Measurements from ENCODE around the gene AMPD1. TPM values are rescaled to one million over a fixed set of nuclear protein-coding genes. Genes with fewer than 3 reads are reported as not detected.

Gene AMPD1
- total and polyA plus RNA-seq, 2 experiments from 2014 or later = 0.27 TPM; not detected in 1

GRCh38 chr1:114641377-114641776 is 54.0 kb downstream of the AMPD1 start (continued):
- TF ChIP-seq, protein P1, sequence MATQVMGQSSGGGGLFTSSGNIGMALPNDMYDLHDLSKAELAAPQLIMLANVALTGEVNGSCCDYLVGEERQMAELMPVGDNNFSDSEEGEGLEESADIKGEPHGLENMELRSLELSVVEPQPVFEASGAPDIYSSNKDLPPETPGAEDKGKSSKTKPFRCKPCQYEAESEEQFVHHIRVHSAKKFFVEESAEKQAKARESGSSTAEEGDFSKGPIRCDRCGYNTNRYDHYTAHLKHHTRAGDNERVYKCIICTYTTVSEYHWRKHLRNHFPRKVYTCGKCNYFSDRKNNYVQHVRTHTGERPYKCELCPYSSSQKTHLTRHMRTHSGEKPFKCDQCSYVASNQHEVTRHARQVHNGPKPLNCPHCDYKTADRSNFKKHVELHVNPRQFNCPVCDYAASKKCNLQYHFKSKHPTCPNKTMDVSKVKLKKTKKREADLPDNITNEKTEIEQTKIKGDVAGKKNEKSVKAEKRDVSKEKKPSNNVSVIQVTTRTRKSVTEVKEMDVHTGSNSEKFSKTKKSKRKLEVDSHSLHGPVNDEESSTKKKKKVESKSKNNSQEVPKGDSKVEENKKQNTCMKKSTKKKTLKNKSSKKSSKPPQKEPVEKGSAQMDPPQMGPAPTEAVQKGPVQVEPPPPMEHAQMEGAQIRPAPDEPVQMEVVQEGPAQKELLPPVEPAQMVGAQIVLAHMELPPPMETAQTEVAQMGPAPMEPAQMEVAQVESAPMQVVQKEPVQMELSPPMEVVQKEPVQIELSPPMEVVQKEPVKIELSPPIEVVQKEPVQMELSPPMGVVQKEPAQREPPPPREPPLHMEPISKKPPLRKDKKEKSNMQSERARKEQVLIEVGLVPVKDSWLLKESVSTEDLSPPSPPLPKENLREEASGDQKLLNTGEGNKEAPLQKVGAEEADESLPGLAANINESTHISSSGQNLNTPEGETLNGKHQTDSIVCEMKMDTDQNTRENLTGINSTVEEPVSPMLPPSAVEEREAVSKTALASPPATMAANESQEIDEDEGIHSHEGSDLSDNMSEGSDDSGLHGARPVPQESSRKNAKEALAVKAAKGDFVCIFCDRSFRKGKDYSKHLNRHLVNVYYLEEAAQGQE (IDR thresholded peaks at IDR 0.05; ENCODE audit: unreplicated experiment) = no peak
- TF ChIP-seq CREB1 (CRISPR knock-in tag; IDR thresholded peaks at IDR 0.05; ENCODE audit: low read depth) = no peak

DNA sequence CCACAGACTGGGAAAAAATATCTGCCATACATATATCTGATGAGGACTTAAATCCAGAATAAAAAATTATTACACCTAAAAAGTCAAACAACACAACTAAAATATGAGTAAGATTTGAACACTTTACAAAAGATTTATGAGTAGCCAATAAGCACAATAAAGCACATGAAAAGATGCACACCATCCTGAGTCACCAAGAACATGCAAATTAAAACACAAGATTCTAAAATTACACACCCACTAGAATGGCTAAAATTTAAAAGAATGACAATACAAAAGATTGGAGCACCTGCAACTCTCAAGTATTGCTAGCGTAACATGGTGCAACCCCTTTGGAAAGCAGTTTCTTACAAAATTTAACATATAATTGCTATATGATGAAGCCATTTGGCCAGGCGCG is 56.4 kb downstream of the AMPD1 start:
- H2AFZ ChIP-seq = no peak overlapping the region
- H3K4me3 ChIP-seq = no peak overlapping the region
- no peaks in the 10 kb centered on the region for H3K36me3 ChIP-seq (ENCODE audit: insufficient read depth)
- DNase-seq (ENCODE audit: low spot score) (no peak), ATAC-seq (no peak)
- peaks cover 11% of the 10 kb centered on the region for H3K4me1 ChIP-seq (ENCODE audit: insufficient read depth)
- no peaks in the 10 kb centered on the region for H4K20me1 ChIP-seq (replicated peaks; ENCODE audit: insufficient read depth)
- Mint-ChIP-seq H3K36me3 (ENCODE audit: low read depth) (no peaks in the 10 kb centered on the region), H3K27ac (no peak overlapping the region), H3K9me3 (no peaks in the 10 kb centered on the region), H3K4me3 (no peak overlapping the region), H3K4me1 (peaks cover 11% of the 10 kb centered on the region; the same call in 2 of the 3 replicates), H3K27me3 (ENCODE audit: insufficient read depth, low read depth, poor library complexity) (no peaks in the 10 kb centered on the region)
- H3K27ac ChIP-seq (ENCODE audit: low read depth) = no peak overlapping the region
- H3K9me2 ChIP-seq (ENCODE audit: insufficient read depth) = no peaks in the 10 kb centered on the region
- no peaks in the 10 kb centered on the region for H3F3A ChIP-seq (replicated peaks; ENCODE audit: low read depth)
- H3K4me2 ChIP-seq = no peak overlapping the region
- H3K27me3 ChIP-seq (ENCODE audit: insufficient read depth) = no peaks in the 10 kb centered on the region
- no peaks in the 10 kb centered on the region for H3K79me2 ChIP-seq (replicated peaks; ENCODE audit: insufficient read depth)
- TF ChIP-seq CREB1 (CRISPR knock-in tag; IDR thresholded peaks at IDR 0.05; ENCODE audit: low read depth) = no peak
- TF ChIP-seq, protein P2, sequence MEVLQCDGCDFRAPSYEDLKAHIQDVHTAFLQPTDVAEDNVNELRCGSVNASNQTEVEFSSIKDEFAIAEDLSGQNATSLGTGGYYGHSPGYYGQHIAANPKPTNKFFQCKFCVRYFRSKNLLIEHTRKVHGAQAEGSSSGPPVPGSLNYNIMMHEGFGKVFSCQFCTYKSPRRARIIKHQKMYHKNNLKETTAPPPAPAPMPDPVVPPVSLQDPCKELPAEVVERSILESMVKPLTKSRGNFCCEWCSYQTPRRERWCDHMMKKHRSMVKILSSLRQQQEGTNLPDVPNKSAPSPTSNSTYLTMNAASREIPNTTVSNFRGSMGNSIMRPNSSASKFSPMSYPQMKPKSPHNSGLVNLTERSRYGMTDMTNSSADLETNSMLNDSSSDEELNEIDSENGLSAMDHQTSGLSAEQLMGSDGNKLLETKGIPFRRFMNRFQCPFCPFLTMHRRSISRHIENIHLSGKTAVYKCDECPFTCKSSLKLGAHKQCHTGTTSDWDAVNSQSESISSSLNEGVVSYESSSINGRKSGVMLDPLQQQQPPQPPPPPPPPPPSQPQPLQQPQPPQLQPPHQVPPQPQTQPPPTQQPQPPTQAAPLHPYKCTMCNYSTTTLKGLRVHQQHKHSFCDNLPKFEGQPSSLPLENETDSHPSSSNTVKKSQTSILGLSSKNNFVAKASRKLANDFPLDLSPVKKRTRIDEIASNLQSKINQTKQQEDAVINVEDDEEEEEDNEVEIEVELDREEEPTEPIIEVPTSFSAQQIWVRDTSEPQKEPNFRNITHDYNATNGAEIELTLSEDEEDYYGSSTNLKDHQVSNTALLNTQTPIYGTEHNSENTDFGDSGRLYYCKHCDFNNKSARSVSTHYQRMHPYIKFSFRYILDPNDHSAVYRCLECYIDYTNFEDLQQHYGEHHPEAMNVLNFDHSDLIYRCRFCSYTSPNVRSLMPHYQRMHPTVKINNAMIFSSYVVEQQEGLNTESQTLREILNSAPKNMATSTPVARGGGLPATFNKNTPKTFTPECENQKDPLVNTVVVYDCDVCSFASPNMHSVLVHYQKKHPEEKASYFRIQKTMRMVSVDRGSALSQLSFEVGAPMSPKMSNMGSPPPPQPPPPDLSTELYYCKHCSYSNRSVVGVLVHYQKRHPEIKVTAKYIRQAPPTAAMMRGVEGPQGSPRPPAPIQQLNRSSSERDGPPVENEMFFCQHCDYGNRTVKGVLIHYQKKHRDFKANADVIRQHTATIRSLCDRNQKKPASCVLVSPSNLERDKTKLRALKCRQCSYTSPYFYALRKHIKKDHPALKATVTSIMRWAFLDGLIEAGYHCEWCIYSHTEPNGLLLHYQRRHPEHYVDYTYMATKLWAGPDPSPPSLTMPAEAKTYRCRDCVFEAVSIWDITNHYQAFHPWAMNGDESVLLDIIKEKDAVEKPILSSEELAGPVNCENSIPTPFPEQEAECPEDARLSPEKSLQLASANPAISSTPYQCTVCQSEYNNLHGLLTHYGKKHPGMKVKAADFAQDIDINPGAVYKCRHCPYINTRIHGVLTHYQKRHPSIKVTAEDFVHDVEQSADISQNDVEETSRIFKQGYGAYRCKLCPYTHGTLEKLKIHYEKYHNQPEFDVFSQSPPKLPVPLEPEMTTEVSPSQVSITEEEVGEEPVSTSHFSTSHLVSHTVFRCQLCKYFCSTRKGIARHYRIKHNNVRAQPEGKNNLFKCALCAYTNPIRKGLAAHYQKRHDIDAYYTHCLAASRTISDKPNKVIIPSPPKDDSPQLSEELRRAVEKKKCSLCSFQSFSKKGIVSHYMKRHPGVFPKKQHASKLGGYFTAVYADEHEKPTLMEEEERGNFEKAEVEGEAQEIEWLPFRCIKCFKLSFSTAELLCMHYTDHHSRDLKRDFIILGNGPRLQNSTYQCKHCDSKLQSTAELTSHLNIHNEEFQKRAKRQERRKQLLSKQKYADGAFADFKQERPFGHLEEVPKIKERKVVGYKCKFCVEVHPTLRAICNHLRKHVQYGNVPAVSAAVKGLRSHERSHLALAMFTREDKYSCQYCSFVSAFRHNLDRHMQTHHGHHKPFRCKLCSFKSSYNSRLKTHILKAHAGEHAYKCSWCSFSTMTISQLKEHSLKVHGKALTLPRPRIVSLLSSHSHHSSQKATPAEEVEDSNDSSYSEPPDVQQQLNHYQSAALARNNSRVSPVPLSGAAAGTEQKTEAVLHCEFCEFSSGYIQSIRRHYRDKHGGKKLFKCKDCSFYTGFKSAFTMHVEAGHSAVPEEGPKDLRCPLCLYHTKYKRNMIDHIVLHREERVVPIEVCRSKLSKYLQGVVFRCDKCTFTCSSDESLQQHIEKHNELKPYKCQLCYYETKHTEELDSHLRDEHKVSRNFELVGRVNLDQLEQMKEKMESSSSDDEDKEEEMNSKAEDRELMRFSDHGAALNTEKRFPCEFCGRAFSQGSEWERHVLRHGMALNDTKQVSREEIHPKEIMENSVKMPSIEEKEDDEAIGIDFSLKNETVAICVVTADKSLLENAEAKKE (CRISPR knock-in tag; IDR thresholded peaks at IDR 0.05) = no peak
- no peak for TF ChIP-seq ZNF114 (CRISPR knock-in tag; IDR thresholded peaks at IDR 0.05)
- TF ChIP-seq, protein P3, sequence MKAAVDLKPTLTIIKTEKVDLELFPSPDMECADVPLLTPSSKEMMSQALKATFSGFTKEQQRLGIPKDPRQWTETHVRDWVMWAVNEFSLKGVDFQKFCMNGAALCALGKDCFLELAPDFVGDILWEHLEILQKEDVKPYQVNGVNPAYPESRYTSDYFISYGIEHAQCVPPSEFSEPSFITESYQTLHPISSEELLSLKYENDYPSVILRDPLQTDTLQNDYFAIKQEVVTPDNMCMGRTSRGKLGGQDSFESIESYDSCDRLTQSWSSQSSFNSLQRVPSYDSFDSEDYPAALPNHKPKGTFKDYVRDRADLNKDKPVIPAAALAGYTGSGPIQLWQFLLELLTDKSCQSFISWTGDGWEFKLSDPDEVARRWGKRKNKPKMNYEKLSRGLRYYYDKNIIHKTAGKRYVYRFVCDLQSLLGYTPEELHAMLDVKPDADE (IDR thresholded peaks at IDR 0.05) = no peak
- no peak for TF ChIP-seq CTCF (conservative IDR thresholded peaks at IDR 0.05; ENCODE audit: low read depth in 2 of 2)
- TF ChIP-seq, protein P1 (IDR thresholded peaks at IDR 0.05; ENCODE audit: unreplicated experiment) = no peak
- no peak for TF ChIP-seq JUNB (IDR thresholded peaks at IDR 0.05; ENCODE audit: unreplicated experiment)
- no peak for TF ChIP-seq EZH2phosphoT487 (IDR thresholded peaks at IDR 0.05; ENCODE audit: unreplicated experiment)
